GM18505 (cell line): Measurements from ENCODE around the gene DOCK8.
"Not testable (repeated sequence)": the region's sequence is repeated elsewhere in the genome, so short reads cannot be mapped to it uniquely, and the experiment has no call there.

Source experiments
- ATAC-seq: cut with Tn5 transposase; IDR thresholded peaks from one replicate; pipeline ENCODE4 v1.9.1; 2021; ENCODE audit not compliant: unreplicated experiment
- POLR2A ChIP-seq: IDR thresholded peaks from 4 replicates; pipeline ENCODE4 v1.6.1; 2011; ENCODE audit warnings: borderline replicate concordance; ENCODE audit not compliant: insufficient read depth, insufficient read length; ENCODE audit errors: extremely low read depth

The DOCK8 gene

GRCh38 chr9:217950-218349, 3.3 kb downstream of the DOCK8 start:
- ATAC-seq = no peak
- no peak for TF ChIP-seq POLR2A

- ATAC-seq = not testable (repeated sequence)
These were observed 4.4 kb downstream of the DOCK8 start for GRCh38 chr9:219036-219435.

GRCh38 chr9:219670-220365, 5.2 kb downstream of the DOCK8 start:
- ATAC-seq = no peak
- no peak for TF ChIP-seq POLR2A

DNA sequence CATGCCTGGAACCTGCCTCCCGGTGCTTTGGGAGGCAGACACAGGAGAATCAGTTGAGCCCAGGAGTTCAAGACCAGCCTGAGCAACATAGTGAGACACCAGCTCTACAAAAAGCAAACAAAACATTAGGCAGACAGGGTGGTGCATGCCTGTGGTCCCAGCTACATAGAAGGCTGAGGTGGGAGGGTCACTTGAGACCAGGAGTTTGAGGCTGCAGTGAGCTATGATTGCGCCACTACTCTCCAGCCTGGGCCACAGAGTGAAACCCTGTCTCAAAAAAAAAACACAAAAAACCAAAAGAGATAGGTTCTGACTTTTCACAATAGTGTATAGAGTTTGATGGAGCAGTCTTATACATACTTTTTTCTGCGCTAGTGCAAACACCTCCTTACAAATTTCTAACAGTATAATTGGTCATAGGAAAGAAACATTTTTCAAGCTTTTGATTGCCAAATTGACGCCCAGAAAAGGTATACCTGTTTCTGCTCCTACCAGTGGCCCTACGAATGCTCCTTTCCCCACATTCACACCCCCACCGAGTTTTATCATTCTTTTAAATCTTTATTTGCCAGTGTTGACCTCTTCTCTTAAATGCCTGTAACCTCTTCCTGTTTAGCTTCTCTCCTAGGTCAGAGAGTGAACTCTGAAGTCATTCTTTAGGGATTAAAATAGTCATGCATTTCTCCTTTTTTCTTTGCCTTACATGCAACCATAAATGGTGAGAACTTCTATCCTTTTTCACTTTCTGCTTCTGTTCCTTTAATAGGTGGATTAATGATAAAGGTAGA, 7.5 kb downstream of the DOCK8 start:
- no peak for TF ChIP-seq POLR2A
- no peak for ATAC-seq

- no peak for ATAC-seq
- TF ChIP-seq POLR2A = no peak
These were observed 8.5 kb downstream of the DOCK8 start for GRCh38 chr9:223152-223551.

DNA sequence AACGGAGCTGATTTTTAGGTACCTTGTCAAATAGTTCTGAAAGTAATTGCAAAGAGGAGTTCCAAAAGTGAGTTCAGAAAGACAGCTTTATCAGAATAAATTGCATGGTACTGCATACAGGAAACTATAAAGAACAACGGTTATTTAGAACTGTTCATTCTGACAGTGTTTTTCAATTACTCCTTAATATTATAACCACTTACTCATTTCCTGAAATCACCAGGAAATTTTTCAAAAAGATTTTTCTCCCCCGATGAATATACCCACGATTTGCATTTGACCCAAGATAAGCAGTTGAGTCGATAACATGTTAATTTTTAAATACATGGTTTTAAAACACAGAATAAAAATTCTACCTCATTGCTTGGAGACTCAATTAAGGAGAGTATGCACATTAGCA, 9.4 kb downstream of the DOCK8 start:
- ATAC-seq = no peak
- no peak for TF ChIP-seq POLR2A

GRCh38 chr9:224582-225520, 10.2 kb downstream of the DOCK8 start:
- ATAC-seq = no peak
- TF ChIP-seq POLR2A = no peak

- TF ChIP-seq POLR2A = no peak
- no peak for ATAC-seq
These were observed 13.2 kb downstream of the DOCK8 start for GRCh38 chr9:227860-228259.

DNA sequence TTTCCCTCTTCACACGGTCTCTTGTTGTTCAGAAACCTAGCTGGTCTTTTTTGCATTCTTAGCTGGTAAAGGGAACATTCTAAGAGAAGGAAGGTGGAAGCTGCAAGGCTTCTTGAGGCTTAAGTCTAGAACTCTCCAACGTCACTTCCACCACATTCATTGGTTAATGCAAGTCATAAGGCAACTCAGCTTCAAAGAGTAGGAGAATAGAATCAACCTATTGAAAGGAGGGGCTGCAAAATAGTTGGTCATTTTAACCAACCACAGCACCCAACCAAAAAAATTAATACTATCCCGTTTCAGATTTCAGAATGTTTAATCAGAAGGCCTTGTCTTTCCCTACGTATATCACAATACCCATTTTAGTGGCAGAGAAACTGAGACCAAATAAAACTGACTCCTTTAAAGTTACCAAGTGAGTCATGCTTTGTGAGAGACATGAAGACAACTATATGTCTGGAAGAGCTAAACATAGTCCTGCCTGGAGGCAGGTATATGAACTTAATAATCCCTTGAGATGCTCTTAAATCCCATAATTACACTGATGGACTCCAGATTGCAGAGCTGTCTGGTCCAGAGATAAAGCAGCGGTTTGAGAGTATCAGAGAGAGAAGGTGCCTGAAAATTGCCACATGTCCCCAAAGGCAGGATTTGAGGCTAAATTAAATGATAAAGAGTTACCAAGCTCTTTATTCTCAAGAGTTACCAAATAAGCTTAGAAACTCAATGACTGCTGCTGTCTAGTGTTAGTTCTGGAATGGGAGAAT, 14.4 kb downstream of the DOCK8 start:
- TF ChIP-seq POLR2A = no peak
- no peak for ATAC-seq

GRCh38 chr9:231625-232024, 17.0 kb downstream of the DOCK8 start:
- not testable (repeated sequence) for ATAC-seq

DNA sequence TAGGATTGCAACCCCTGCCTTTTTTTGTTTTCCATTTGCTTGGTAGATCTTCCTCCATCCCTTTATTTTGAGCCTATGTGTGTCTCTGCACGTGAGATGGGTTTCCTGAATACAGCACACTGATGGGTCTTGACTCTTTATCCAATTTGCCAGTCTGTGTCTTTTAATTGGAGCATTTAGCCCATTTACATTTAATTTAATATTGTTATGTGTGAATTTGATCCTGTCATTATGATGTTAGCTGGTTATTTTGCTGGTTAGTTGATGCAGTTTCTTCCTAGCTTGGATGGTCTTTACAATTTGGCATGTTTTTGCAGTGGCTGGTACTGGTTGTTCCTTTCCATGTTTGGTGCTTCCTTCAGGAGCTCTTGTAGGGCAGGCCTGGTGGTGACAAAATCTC, 19.0 kb downstream of the DOCK8 start:
- ATAC-seq = not testable (repeated sequence)

DNA sequence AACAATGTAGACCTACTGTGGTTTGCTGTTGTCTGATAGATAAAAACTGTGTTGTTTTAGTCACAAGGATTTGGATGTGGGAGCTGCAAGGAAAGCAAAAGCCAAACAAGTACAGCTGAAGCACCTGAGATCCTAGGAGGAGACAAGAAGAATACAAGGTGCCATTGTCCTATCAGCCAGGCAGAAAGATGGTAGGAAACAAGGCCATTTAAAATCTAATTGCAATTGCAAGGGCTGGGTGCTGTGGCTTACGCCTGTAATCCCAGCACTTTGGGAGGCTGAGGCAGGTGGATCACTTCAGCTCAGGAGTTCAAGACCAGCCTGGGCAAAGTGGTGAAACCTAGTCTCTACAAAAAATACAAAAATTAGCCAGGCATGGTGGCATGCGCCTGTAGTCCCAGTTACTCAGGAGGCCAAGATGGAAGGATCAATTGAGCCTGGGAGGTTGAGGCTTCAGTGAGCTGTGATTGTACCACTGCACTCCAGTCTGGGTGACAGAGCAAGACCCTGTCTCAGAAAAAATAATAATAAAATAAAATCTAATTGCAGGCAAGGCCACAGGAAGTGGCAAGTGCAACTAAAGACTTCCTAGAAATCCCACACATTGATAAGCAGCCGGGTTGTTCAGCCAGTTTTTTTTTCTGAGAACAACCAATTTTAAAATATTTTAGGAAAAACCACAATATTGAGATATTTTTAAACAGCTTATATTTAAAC, 22.6 kb downstream of the DOCK8 start:
- no peak for TF ChIP-seq POLR2A

More for the DNA sequence above, 22.6 kb downstream of the DOCK8 start:
- no peak for ATAC-seq
